Glomerular endothelial cell (primary cell): Measurements from ENCODE around the gene AKAIN1. TPM values are rescaled to one million over a fixed set of nuclear protein-coding genes. Genes with fewer than 3 reads are reported as not detected.

Source experiments
- DNase-seq: peaks from one replicate; pipeline ENCODE4 v3.0.0-alpha.2; 2011; ENCODE audit warnings: low read depth, low spot score; ENCODE audit errors: extremely low read depth
- total RNA-seq: library from RNA; depleted of rRNA; stranded (reverse); fragments of >200 nt; gene quantifications from 2 replicates; pipeline ENCODE4 v1.2.3, GENCODE V29; 2015

AKAIN1 gene
- total RNA-seq, 1 donor from 2014 or later = not detected

DNA sequence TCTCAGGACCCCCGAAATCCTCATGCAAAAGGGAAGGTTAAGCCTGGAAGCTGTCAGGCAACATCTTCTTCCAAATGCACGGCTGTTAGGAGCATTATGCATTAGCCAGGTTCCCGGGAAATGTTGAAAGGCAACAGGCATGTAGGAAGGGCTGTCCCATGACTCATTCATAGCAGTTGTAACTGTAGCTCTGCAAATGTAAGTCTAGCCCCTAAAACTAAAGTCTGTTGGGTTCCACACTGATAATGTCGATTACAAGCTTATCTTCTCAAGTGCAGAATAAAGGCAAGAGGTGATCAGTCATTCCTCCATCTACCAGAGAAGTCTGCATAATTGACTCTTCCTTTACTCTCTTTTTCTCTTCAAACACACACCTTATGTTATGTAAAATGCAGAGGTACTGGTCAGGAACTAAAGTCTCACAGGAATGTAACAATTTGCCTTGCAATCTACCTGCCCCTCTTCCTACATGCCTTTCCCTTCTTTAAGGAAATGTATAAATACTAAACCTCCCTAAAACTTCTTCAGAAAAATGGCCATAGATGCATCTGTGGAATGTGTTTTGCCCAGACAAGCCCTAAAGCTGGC, 99.8 kb downstream of the AKAIN1 start:
- no peak for DNase-seq

- DNase-seq = no peak
Observed at GRCh38 chr18:5095239-5095638, 101.8 kb downstream of the AKAIN1 start.

DNA sequence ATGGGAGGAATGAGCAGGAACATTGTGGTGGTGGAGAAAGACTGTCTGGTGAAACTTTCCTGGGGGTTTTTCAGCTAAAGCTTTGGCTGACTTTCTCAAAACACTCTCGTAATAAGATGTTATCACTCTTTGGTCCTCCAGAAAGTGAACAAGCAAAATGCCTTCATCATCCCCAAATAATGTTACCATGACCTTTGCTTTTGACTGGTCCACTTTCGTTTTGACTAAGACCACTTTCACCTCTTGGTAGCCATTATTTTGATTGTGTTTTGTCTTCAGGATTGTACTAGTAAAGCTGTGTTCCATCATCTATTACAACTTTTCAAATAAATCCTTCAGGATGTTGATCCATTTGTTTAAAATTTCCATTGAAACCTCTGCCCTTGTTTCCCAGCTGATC, 103.2 kb downstream of the AKAIN1 start:
- no peak for DNase-seq

Other genes with a start within 250 kb of the AKAIN1 start
- gene ZBTB14, start 98.5 kb upstream of the AKAIN1 start, total RNA-seq = 8.7 and 10.0 TPM in 2 replicates